Measurements from ENCODE around the gene TMEM165.

DNA sequence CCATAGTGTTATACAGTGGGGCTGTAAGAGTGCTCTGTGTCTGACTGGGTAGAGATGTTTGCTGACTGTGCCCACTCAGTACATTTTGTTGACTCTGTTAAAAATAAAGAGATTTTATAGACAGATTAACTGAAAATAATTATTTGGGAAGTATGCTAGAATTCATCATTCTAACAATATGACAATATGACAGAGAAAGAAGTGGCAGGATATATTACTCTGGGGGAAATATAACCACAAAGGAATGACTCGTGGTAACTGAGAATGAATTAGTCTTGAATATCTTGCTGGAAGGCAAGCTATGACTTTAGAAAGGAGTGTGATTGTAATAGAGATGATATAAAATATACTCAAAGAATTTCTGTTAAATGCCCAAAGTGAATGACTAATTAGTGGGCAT is 46.8 kb downstream of the TMEM165 start:
- TF ChIP-seq EZH2phosphoT487 (IDR thresholded peaks at IDR 0.05; ENCODE audit: borderline replicate concordance) = no peak
- TF ChIP-seq, protein P1, sequence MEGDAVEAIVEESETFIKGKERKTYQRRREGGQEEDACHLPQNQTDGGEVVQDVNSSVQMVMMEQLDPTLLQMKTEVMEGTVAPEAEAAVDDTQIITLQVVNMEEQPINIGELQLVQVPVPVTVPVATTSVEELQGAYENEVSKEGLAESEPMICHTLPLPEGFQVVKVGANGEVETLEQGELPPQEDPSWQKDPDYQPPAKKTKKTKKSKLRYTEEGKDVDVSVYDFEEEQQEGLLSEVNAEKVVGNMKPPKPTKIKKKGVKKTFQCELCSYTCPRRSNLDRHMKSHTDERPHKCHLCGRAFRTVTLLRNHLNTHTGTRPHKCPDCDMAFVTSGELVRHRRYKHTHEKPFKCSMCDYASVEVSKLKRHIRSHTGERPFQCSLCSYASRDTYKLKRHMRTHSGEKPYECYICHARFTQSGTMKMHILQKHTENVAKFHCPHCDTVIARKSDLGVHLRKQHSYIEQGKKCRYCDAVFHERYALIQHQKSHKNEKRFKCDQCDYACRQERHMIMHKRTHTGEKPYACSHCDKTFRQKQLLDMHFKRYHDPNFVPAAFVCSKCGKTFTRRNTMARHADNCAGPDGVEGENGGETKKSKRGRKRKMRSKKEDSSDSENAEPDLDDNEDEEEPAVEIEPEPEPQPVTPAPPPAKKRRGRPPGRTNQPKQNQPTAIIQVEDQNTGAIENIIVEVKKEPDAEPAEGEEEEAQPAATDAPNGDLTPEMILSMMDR (conservative IDR thresholded peaks at IDR 0.05; ENCODE audit: low read length) = no peak
